ENCODE data around the gene PDE4B. TPM values are rescaled to one million over a fixed set of nuclear protein-coding genes. Genes with fewer than 3 reads are reported as not detected.

PDE4B gene
- total RNA-seq, 1 donor from 2014 or later: 3.8 TPM

DNA sequence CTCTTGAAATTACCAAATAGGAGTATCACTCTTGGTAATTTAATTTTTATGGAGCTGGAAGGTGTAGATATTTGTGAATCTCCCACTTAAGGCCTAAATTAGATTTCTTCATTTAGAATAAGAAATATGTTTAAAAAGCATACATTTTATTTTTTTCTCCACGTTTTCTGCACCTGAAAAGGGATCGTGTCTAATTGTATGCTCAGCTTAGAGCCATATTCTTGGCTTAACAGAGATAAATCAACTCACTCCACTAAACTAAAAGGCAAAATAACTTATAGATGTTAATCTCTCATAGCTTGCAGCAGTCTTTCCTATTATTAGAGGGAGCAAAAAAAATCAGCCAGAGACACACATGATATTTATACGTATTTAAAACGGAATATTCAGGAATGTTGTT, 404.4 kb downstream of the PDE4B start:
- no peak overlapping the region for H3K4me3 ChIP-seq (ENCODE audit: low read depth, low read length)
- TF ChIP-seq, protein P1, sequence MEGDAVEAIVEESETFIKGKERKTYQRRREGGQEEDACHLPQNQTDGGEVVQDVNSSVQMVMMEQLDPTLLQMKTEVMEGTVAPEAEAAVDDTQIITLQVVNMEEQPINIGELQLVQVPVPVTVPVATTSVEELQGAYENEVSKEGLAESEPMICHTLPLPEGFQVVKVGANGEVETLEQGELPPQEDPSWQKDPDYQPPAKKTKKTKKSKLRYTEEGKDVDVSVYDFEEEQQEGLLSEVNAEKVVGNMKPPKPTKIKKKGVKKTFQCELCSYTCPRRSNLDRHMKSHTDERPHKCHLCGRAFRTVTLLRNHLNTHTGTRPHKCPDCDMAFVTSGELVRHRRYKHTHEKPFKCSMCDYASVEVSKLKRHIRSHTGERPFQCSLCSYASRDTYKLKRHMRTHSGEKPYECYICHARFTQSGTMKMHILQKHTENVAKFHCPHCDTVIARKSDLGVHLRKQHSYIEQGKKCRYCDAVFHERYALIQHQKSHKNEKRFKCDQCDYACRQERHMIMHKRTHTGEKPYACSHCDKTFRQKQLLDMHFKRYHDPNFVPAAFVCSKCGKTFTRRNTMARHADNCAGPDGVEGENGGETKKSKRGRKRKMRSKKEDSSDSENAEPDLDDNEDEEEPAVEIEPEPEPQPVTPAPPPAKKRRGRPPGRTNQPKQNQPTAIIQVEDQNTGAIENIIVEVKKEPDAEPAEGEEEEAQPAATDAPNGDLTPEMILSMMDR (conservative IDR thresholded peaks at IDR 0.05; ENCODE audit: low read depth, low read length): no peak
- DNase-seq (ENCODE audit: low read depth): no peak

DNA sequence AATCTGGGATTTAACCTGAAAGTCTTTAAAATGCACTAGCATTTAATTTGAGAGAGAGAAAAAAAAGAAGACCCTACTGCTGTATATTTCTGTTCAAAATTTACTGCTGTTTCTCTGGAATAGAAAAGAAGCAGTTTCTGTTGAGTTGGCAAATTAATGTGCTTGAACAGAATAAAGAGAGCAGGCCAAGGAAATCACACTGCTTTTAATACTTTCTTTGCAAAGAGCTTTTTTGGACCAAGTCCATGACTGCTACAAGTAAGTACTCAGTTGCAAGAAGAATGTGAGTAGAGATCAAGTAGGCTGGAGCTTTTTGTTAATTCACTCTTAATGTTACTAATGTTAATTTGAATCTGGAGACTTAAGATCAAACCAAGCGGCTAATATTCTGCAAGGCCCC, 405.1 kb downstream of the PDE4B start:
- no peak for DNase-seq (ENCODE audit: low read depth)

DNA sequence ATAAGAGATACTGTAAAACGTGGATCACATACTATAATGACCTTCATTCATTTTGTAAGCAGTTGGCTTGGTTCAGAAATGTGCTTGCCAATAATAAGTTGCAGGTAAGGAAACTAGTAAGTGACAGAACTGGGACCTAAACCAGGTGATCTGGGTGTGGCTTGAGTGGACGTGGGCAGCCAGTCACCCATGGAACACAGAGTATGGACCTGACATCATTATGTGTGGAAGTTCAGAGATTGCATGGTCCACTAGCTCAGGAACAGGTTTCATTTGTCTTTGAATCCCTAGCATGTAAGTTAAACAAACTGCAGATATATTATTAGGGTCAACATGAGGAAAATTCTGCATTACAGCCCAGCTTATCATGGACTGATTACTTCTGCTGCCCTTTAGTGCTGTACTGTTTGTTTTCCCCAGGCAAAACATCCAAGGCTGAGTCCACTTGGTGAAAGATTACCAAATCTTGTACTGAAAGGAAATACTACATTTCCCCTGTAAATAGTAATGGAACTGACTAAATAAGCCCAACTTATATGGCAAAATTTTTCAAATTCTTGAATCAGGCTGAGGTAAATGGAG, 414.0 kb downstream of the PDE4B start:
- DNase-seq (ENCODE audit: low read depth): no peak
- TF ChIP-seq, protein P1 (conservative IDR thresholded peaks at IDR 0.05; ENCODE audit: low read depth, low read length): no peak
- H3K4me3 ChIP-seq (ENCODE audit: low read depth, low read length): no peak overlapping the region

More for the DNA sequence above, 405.1 kb downstream of the PDE4B start:
- no peak overlapping the region for H3K4me3 ChIP-seq (ENCODE audit: low read depth, low read length)
- TF ChIP-seq, protein P1 (conservative IDR thresholded peaks at IDR 0.05; ENCODE audit: low read depth, low read length): no peak

DNA sequence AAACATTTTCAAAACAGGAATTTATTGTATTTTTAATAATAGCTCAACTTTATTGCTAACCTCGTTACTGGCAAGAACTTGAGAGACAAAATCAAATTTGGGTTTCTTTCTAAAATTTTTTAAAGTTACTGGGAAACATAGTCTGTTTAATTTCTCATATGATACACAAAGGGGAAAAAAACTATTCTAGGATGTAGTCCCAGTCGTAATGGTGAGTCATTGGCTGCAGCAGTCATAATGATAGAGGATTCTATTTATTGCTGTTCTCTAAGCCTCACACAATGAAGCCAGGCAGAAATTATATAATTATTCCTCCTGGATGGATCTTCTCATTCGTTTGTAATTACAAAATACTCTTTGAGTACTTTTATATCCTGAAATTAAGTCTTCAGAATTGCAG, 414.8 kb downstream of the PDE4B start:
- H3K4me3 ChIP-seq (ENCODE audit: low read depth, low read length): no peak overlapping the region
- DNase-seq (ENCODE audit: low read depth): no peak

DNA sequence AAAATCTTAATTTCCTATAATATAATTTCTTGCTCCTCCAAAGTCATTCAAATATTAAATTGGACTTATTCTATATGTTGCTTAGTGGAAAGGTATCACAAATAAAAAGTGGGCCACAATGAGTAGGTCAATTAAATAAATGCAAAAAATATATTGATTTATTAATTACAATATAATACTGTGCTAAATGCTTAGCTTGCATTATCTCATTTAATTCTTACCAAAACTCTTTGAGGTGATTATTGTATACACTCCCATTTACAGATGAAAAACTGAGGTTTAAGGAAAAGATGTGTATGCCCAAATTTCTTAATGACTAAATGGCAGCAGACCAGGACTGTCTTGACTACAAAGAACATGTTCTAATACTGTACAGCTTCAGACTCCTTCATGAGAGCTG, 415.9 kb downstream of the PDE4B start:
- no peak overlapping the region for H3K4me3 ChIP-seq (ENCODE audit: low read depth, low read length)
- no peak for DNase-seq (ENCODE audit: low read depth)
- TF ChIP-seq, protein P1 (conservative IDR thresholded peaks at IDR 0.05; ENCODE audit: low read depth, low read length): no peak

More for the DNA sequence above, 414.8 kb downstream of the PDE4B start:
- TF ChIP-seq, protein P1 (conservative IDR thresholded peaks at IDR 0.05; ENCODE audit: low read depth, low read length): no peak

DNA sequence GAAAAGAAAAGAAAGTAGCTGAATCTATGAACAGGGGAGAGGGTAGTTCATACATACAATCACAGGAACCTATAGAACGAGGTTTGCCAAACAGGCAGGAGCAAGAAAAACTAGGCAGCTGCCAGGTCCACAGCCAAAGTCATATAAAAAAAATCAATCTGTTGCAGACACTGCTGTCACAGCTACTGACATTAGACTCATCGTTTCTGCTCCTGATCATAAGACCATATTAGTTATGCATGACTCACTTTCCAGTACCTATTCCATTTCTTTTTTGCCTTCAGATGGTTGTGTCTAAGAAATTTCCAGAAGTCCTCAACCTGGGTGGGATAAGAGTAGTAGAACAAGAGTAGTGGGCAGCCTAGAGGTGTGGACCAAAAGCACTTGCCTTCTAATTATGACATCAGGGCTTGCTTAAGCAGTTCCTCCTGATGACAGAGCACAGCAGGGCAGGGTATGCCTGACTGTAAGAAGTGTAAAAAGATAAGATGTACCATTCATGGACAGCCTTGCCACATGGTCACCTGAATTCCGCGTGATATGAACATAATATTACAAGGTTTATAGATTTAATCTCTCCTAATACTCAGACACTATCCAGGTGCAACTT, 418.0 kb downstream of the PDE4B start:
- no peak overlapping the region for H3K4me3 ChIP-seq (ENCODE audit: low read depth, low read length)
- TF ChIP-seq, protein P1 (conservative IDR thresholded peaks at IDR 0.05; ENCODE audit: low read depth, low read length): no peak
- DNase-seq (ENCODE audit: low read depth): no peak

DNA sequence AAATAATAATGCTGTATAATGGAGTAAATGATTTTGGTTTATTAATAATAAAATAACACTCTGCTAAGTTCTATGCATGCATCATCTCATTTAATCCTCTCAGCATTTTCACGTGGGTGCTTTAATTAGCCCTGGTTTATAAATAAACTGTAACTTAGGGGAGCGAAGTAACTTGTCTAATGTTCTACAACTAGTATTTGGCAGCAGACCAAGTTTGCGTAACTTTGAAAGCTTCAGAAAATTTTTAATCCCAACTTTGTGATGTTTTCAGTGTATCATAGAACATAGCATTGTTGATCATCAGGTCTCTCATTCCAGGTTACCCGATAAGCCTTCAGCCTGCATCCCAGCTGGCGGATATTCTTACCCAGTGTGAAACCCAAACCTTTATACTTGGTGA, 418.8 kb downstream of the PDE4B start:
- TF ChIP-seq, protein P1 (conservative IDR thresholded peaks at IDR 0.05; ENCODE audit: low read depth, low read length): no peak
- DNase-seq (ENCODE audit: low read depth): no peak
- H3K4me3 ChIP-seq (ENCODE audit: low read depth, low read length): no peak overlapping the region

All from epithelial cell of proximal tubule (primary cell).